ENCODE measurements around the gene SIRPD.
A peak's percentile ranks its signal among the peaks of the same experiment; 100 is the strongest.

The SIRPD gene

GRCh38 chr20:1557605-1558004, at the start of gene SIRPD:
SIRPD (minus strand) TSS chr20:1557705; CDS start chr20:1557653, 52 bp downstream.
- H3K4me3 ChIP-seq (ENCODE audit: low read length) = no peak within 1 kb of the TSS
- no peak for TF ChIP-seq CTCF (IDR thresholded peaks at IDR 0.05; ENCODE audit: insufficient read depth, low read depth, low read length, missing control alignments)
- no peak for DNase-seq (ENCODE audit: low read depth)

GRCh38 chr20:1600736-1601135, 43.2 kb upstream of the SIRPD start:
- TF ChIP-seq CTCF (IDR thresholded peaks at IDR 0.05; ENCODE audit: insufficient read depth, low read depth, low read length, missing control alignments) = no peak
- peak; percentile 80 for DNase-seq (ENCODE audit: low read depth)
- H3K4me3 ChIP-seq (ENCODE audit: low read length) = no peak overlapping the region

- no peak for DNase-seq (ENCODE audit: low read depth)
- H3K4me3 ChIP-seq (ENCODE audit: low read length) = no peak overlapping the region
- no peak for TF ChIP-seq CTCF (IDR thresholded peaks at IDR 0.05; ENCODE audit: insufficient read depth, low read depth, low read length, missing control alignments)
Measured at GRCh38 chr20:1595333-1595732, 37.8 kb upstream of the SIRPD start.

GRCh38 chr20:1588533-1589460, 31.3 kb upstream of the SIRPD start:
- peak; percentile 64 for DNase-seq (ENCODE audit: low read depth)
- H3K4me3 ChIP-seq (ENCODE audit: low read length) = no peak overlapping the region
- TF ChIP-seq CTCF (IDR thresholded peaks at IDR 0.05; ENCODE audit: insufficient read depth, low read depth, low read length, missing control alignments) = no peak

GRCh38 chr20:1587781-1588532, 30.5 kb upstream of the SIRPD start:
- no peak for TF ChIP-seq CTCF (IDR thresholded peaks at IDR 0.05; ENCODE audit: insufficient read depth, low read depth, low read length, missing control alignments)
- no peak overlapping the region for H3K4me3 ChIP-seq (ENCODE audit: low read length)
- DNase-seq (ENCODE audit: low read depth) = peak; percentile 44

- H3K4me3 ChIP-seq (ENCODE audit: low read length) = no peak overlapping the region
- no peak for DNase-seq (ENCODE audit: low read depth)
- TF ChIP-seq CTCF (IDR thresholded peaks at IDR 0.05; ENCODE audit: insufficient read depth, low read depth, low read length, missing control alignments) = no peak
Measured at GRCh38 chr20:1579488-1579887, 22.0 kb upstream of the SIRPD start.
